Upper lobe of left lung (tissue), 6 donors: Measurements from ENCODE around the gene NFIX. TPM values are rescaled to one million over a fixed set of nuclear protein-coding genes. Genes with fewer than 3 reads are reported as not detected.

Source experiments
- ATAC-seq, 2 donors: fragments of 200-7000 bp; cut with Tn5 transposase; one replicate each; pipeline ENCODE4 v1.9.1; 2022; ENCODE audit warnings: mild to moderate bottlenecking in 2 of 2, moderate library complexity in 2 of 2; ENCODE audit not compliant: low FRiP score in 2 of 2
- DNase-seq, 2 donors: peaks; one replicate each; pipeline ENCODE4 v3.0.0-alpha.2; 2019 to 2020
- H3K27ac ChIP-seq, 4 donors: fragments of 200-600 bp; sonication (generic); one replicate each; pipeline ENCODE4 v1.5.1; 2016 to 2019
- H3K27me3 ChIP-seq, 4 donors: fragments of 200-600 bp; sonication (generic); one replicate each; pipeline ENCODE4 v1.5.1; 2017 to 2019
- H3K36me3 ChIP-seq, 4 donors: fragments of 200-600 bp; sonication (generic); one replicate each; pipeline ENCODE4 v1.5.1; 2016 to 2019
- H3K4me1 ChIP-seq, 4 donors: fragments of 200-600 bp; sonication (generic); one replicate each; pipeline ENCODE4 v1.5.1; 2018 to 2019
- H3K4me3 ChIP-seq, 4 donors: fragments of 200-600 bp; sonication (generic); one replicate each; pipeline ENCODE4 v1.5.1; 2017 to 2019; ENCODE audit warnings: mild to moderate bottlenecking in 2 of 4, moderate library complexity in 1 of 4
- H3K9me3 ChIP-seq, 4 donors: fragments of 200-600 bp; sonication (generic); one replicate each; pipeline ENCODE4 v1.5.1; 2018 to 2019
- CTCF ChIP-seq, 6 experiments: fragments of 450-650 bp in 4 of 6; fragments of 200-600 bp in 2 of 6; sonication (generic) in 2 of 6; IDR thresholded peaks; one replicate each; pipeline ENCODE4 v1.5.1; 2016 to 2019; ENCODE audit warnings: antibody characterized with exemption in 6 of 6
- EP300 ChIP-seq, 4 donors: sonication (generic); formaldehyde crosslinking; IDR thresholded peaks; one replicate each; pipeline ENCODE4 v1.5.1; 2017; ENCODE audit warnings: antibody characterized with exemption in 4 of 4, control low read depth in 2 of 4
- POLR2A ChIP-seq, 4 donors: fragments of 450-650 bp; IDR thresholded peaks; one replicate each; pipeline ENCODE4 v1.5.1; 2016 to 2017; ENCODE audit warnings: antibody characterized with exemption in 4 of 4, mild to moderate bottlenecking in 2 of 4
- POLR2AphosphoS5 ChIP-seq, 2 donors: sonication (generic); formaldehyde crosslinking; IDR thresholded peaks; one replicate each; pipeline ENCODE4 v1.5.1; 2017; ENCODE audit warnings: antibody characterized with exemption in 2 of 2
- WGBS, 2 donors: methylation state at CpG; one replicate each; pipeline ENCODE4 v1.1.5; 2017 to 2018; 5-methylcytosine and 5-hydroxymethylcytosine counted together
- total RNA-seq, 6 donors: library from RNA; depleted of rRNA in 4 of 6; stranded (reverse); fragments of >200 nt in 4 of 6; gene quantifications; one replicate each; pipeline versions ENCODE4 v1.1.0 to v1.2.1, GENCODE V29; 2016 to 2021
- donor health status: DM: no; HTN: no; CAD: no; lungs with moderate emphysema.
- donor health status: DM: no; HTN: yes; CAD: no; lungs with severe emphysema.

The NFIX gene
- total RNA-seq, 6 donors from 2014 or later = 64.0 to 188 (median 107) TPM

DNA sequence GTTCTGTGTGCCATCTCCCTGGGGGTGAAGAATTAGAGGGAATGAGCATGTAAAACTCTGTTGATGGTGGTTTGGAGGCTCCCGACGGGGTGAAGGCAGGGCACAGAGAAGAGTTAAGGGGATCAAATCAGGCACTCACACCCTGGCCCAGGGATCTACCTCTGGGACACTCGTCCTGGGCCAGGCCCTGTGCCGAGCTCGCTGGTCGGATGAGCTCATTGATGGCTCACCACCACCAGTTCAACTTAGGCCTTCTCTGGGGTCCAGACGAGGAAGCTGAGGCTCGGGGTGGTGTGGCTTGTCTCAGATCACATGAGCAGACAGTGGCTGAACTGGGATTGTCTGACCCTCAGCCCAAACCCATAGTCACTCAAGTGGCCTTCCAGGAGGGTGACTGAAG, 124.4 kb downstream of the NFIX start:
- Histone ChIP-seq H3K4me1 (peaks cover 38 to 58% (median 40%) of the 10 kb centered on the region in 4 donors), H3K36me3 (peaks cover 0 to 13% (median 5%) of the 10 kb centered on the region in 4 donors), H3K9me3 (no peaks in the 10 kb centered on the region), H3K27ac (peak overlapping the region in 2 of 4 donors; percentile 84 to 87), H3K27me3 (no peaks in the 10 kb centered on the region), H3K4me3 (peak overlapping the region in 1 of 4 donors; percentile 84)
- peak in 1 of 2 donors; percentile 27 for ATAC-seq
- no peak for DNase-seq
- 73 to 75% methylated on average over 2 to 8 of the region's 8 CpGs for WGBS, 2 donors
- TF ChIP-seq POLR2AphosphoS5 (IDR thresholded peaks at IDR 0.05) (no peak), EP300 (IDR thresholded peaks at IDR 0.05) (no peak), POLR2A (IDR thresholded peaks at IDR 0.05) (peak in 1 of 4 donors; percentile 14), CTCF (IDR thresholded peaks at IDR 0.05) (no peak)

GRCh38 chr19:13120031-13120430, 124.8 kb downstream of the NFIX start:
- Histone ChIP-seq H3K27ac (peak overlapping the region in 2 of 4 donors; percentile 84 to 87), H3K36me3 (peaks cover 0 to 11% (median 5%) of the 10 kb centered on the region in 4 donors), H3K4me1 (peaks cover 38 to 55% (median 40%) of the 10 kb centered on the region in 4 donors), H3K27me3 (no peaks in the 10 kb centered on the region), H3K4me3 (peak overlapping the region in 1 of 4 donors; percentile 84), H3K9me3 (no peaks in the 10 kb centered on the region)
- 74 to 86% methylated on average over 8 to 9 of the region's 9 CpGs for WGBS, 2 donors
- ATAC-seq (no peak), DNase-seq (no peak)
- TF ChIP-seq POLR2AphosphoS5 (IDR thresholded peaks at IDR 0.05) (no peak), CTCF (IDR thresholded peaks at IDR 0.05) (no peak), POLR2A (IDR thresholded peaks at IDR 0.05) (no peak), EP300 (IDR thresholded peaks at IDR 0.05) (no peak)

- ATAC-seq (peak in 1 of 2 donors; percentile 4), DNase-seq (no peak)
- WGBS, 2 donors = 75 to 87% methylated on average over 9 to 10 of the region's 10 CpGs
- H3K27me3 ChIP-seq = no peaks in the 10 kb centered on the region
- H3K27ac ChIP-seq = no peak overlapping the region
- H3K4me3 ChIP-seq = no peak overlapping the region
- H3K36me3 ChIP-seq = peaks cover 0 to 11% (median 5%) of the 10 kb centered on the region in 4 donors
- peaks cover 32 to 48% (median 34%) of the 10 kb centered on the region in 4 donors for H3K4me1 ChIP-seq
- H3K9me3 ChIP-seq = no peaks in the 10 kb centered on the region
- TF ChIP-seq POLR2AphosphoS5 (IDR thresholded peaks at IDR 0.05) (no peak), CTCF (IDR thresholded peaks at IDR 0.05) (no peak)
These were observed 125.5 kb downstream of the NFIX start for GRCh38 chr19:13120817-13121216.

GRCh38 chr19:13121551-13122274, 126.4 kb downstream of the NFIX start:
- 85 to 86% methylated on average over 18 of the region's 18 CpGs for WGBS, 2 donors
- Histone ChIP-seq H3K36me3 (peaks cover 0 to 19% (median 5%) of the 10 kb centered on the region in 4 donors), H3K4me1 (peaks cover 29 to 43% (median 30%) of the 10 kb centered on the region in 4 donors), H3K27ac (no peak overlapping the region), H3K4me3 (no peak overlapping the region), H3K27me3 (no peaks in the 10 kb centered on the region), H3K9me3 (no peaks in the 10 kb centered on the region)
- no peak for TF ChIP-seq POLR2AphosphoS5 (IDR thresholded peaks at IDR 0.05)
- no peak for TF ChIP-seq EP300 (IDR thresholded peaks at IDR 0.05)
- TF ChIP-seq CTCF (IDR thresholded peaks at IDR 0.05) = no peak
- TF ChIP-seq POLR2A (IDR thresholded peaks at IDR 0.05) = no peak
- DNase-seq (no peak), ATAC-seq (no peak)
